GM12872 (cell line): Measurements from ENCODE around the gene UCN2.

Experiments
- CTCF ChIP-seq: IDR thresholded peaks from 3 replicates; pipeline ENCODE4 v1.5.1; 2011; ENCODE audit warnings: low read depth, mild to moderate bottlenecking, low read length, moderate library complexity; ENCODE audit not compliant: insufficient read depth

Gene UCN2

GRCh38 chr3:48599077-48599501, 35.5 kb upstream of the UCN2 start:
- TF ChIP-seq CTCF = no peak

GRCh38 chr3:48598323-48599076, 34.9 kb upstream of the UCN2 start:
- TF ChIP-seq CTCF = no peak

GRCh38 chr3:48597408-48597800, 33.8 kb upstream of the UCN2 start:
- no peak for TF ChIP-seq CTCF

GRCh38 chr3:48596676-48597407, 33.3 kb upstream of the UCN2 start:
- TF ChIP-seq CTCF = no peak

- no peak for TF ChIP-seq CTCF
Measured at GRCh38 chr3:48596157-48596556, 32.6 kb upstream of the UCN2 start.

- no peak for TF ChIP-seq CTCF
Measured at GRCh38 chr3:48595526-48596121, 32.0 kb upstream of the UCN2 start.

GRCh38 chr3:48595075-48595525, 31.5 kb upstream of the UCN2 start, which contains the start of gene COL7A1:
TSS of gene COL7A1 (minus strand) at chr3:48595329. CDS start at chr3:48595159, 170 bp downstream.
- no peak for TF ChIP-seq CTCF
